Measurements from ENCODE around the gene CKS2. TPM values are rescaled to one million over a fixed set of nuclear protein-coding genes. Genes with fewer than 3 reads are reported as not detected.

CKS2 gene
- total and polyA plus RNA-seq, 2 of the 8 experiments (the other 6 are each of a cell fraction or from before 2014, with no cell fraction given): 337 to 689 TPM

GRCh38 chr9:89330513-89330912, 19.5 kb downstream of the CKS2 start:
- H3K27ac ChIP-seq (ENCODE audit: low read depth, low read length): no peak overlapping the region
- 97% methylated on average over 7 of the region's 7 CpGs; no CpG with 5 or more reads in 1 of the 2 experiments for WGBS, 2 experiments (ENCODE audit: extremely low coverage in 1 of 2, insufficient coverage in 1 of 2, insufficient read length in 1 of 2, insufficient replicate concordance in 2 of 2, low coverage in 1 of 2, low lambda C conversion rate in 2 of 2, missing lambda C conversion rate in 1 of 2)
- H2AK5ac ChIP-seq (ENCODE audit: low read depth, low read length): no peak overlapping the region
- peaks cover 0 to 7% of the 10 kb centered on the region in 2 experiments; a peak in 1 of 4 replicates for H3K79me2 ChIP-seq (ENCODE audit: control insufficient read depth in 1 of 2, insufficient read depth in 2 of 2, low read length in 2 of 2)
- H3K9me3 ChIP-seq (ENCODE audit: insufficient read depth in 2 of 2, low read depth in 1 of 2, low read length in 1 of 2): no peaks in the 10 kb centered on the region
- no peak overlapping the region for H3K4me3 ChIP-seq (ENCODE audit: extremely low read depth in 1 of 4, insufficient read depth in 2 of 4, low read depth in 3 of 4, low read length in 4 of 4)
- H3K27me3 ChIP-seq (replicated peaks in 1 of 4; ENCODE audit: control insufficient read depth in 3 of 4, extremely low read depth in 1 of 4, insufficient read depth in 3 of 4, low read length in 3 of 4): no peaks in the 10 kb centered on the region
- TF ChIP-seq CHD1 (IDR thresholded peaks at IDR 0.05; ENCODE audit: low read depth, low read length) (no peak), CTCF (IDR thresholded peaks at IDR 0.05; ENCODE audit: control extremely low read depth in 1 of 3, insufficient read depth in 1 of 3, low read depth in 1 of 3, low read length in 3 of 3) (no peak), KDM1A (IDR thresholded peaks at IDR 0.05; ENCODE audit: borderline replicate concordance, low read length) (no peak), TAF1 (IDR thresholded peaks at IDR 0.05; ENCODE audit: low read depth, low read length) (no peak), JUN (IDR thresholded peaks at IDR 0.05; ENCODE audit: low read depth, low read length) (no peak), POU5F1 (IDR thresholded peaks at IDR 0.05; ENCODE audit: low read depth, low read length) (no peak), RAD21 (IDR thresholded peaks at IDR 0.05 in 1 of 2, conservative IDR thresholded peaks at IDR 0.05 in 1 of 2; ENCODE audit: low read depth in 2 of 2, low read length in 2 of 2) (no peak), JUND (IDR thresholded peaks at IDR 0.05; ENCODE audit: low read length) (no peak), KDM5A (IDR thresholded peaks at IDR 0.05; ENCODE audit: low read length) (no peak), SIRT6 (IDR thresholded peaks at IDR 0.05; ENCODE audit: low read length) (no peak), CREB1 (IDR thresholded peaks at IDR 0.05) (no peak)
- TF ChIP-seq, protein P1, sequence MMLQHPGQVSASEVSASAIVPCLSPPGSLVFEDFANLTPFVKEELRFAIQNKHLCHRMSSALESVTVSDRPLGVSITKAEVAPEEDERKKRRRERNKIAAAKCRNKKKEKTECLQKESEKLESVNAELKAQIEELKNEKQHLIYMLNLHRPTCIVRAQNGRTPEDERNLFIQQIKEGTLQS (IDR thresholded peaks at IDR 0.05; ENCODE audit: insufficient read depth, low read depth, low read length): no peak
- POLR2A ChIA-PET (ENCODE audit: partially characterized antibody): interaction anchor here (0.7 to 1.8 kb wide), 2 partner anchors 8 to 12 kb away, joined by 3 to 7 read pairs; partner anchors contain the start of gene SECISBP2
- H3K23me2 ChIP-seq (ENCODE audit: low read depth, low read length): no peaks in the 10 kb centered on the region
- no peak overlapping the region for H3K4ac ChIP-seq (replicated peaks; ENCODE audit: insufficient read length, low read depth, low read length)
- no peaks in the 10 kb centered on the region for H3K4me1 ChIP-seq (replicated peaks in 1 of 4; ENCODE audit: control insufficient read depth in 3 of 4, insufficient read depth in 4 of 4, low read length in 3 of 4)
- no peak overlapping the region for H2BK5ac ChIP-seq (ENCODE audit: low read depth, low read length)
- no peak overlapping the region for H3K14ac ChIP-seq (ENCODE audit: insufficient read length)
- no peak overlapping the region for H3K9ac ChIP-seq (replicated peaks in 1 of 4; ENCODE audit: extremely low read depth in 1 of 4, low read depth in 3 of 4, low read length in 3 of 4)
- H4K5ac ChIP-seq (ENCODE audit: insufficient read length, low read depth, low read length): no peak overlapping the region
- H2BK20ac ChIP-seq (ENCODE audit: low read length): no peak overlapping the region
- H2BK15ac ChIP-seq (ENCODE audit: low read length): no peak overlapping the region
- H3K4me2 ChIP-seq (ENCODE audit: insufficient read depth in 1 of 2, low read depth in 2 of 2, low read length in 2 of 2): no peak overlapping the region
- H2BK12ac ChIP-seq (ENCODE audit: low read depth, low read length): no peak overlapping the region
- H4K20me1 ChIP-seq (replicated peaks in 1 of 2; ENCODE audit: control insufficient read depth in 1 of 2, insufficient read depth in 2 of 2, low read length in 2 of 2): peaks cover 2% of the 10 kb centered on the region in 2 experiments
- H3K23ac ChIP-seq (ENCODE audit: insufficient read length): no peak overlapping the region
- no peak overlapping the region for H3K18ac ChIP-seq (ENCODE audit: extremely low read depth, low read length)
- H3K36me3 ChIP-seq (ENCODE audit: control insufficient read depth in 2 of 4, insufficient read depth in 4 of 4, low read length in 3 of 4): peaks cover 9 to 87% (median 65%) of the 10 kb centered on the region in 4 experiments
- DNase-seq (ENCODE audit: low read depth in 1 of 2, low spot score in 2 of 2) (no peak), FAIRE-seq (no peak)
- H2AFZ ChIP-seq (ENCODE audit: low read length): no peak overlapping the region
- H2BK120ac ChIP-seq (replicated peaks; ENCODE audit: low read depth, low read length): no peak overlapping the region
- H4K91ac ChIP-seq (replicated peaks; ENCODE audit: insufficient read length, low read length): no peak overlapping the region
- H3K56ac ChIP-seq (replicated peaks; ENCODE audit: insufficient read length, low read depth, low read length): no peak overlapping the region
- H3K79me1 ChIP-seq (ENCODE audit: low read depth, low read length): no peaks in the 10 kb centered on the region
- H4K8ac ChIP-seq (ENCODE audit: extremely low read depth, insufficient read depth, low read length): no peak overlapping the region
- CTCF ChIA-PET (ENCODE audit: partially characterized antibody): no interaction called here

Data from H1 (cell line).